Stimulated activated CD4-positive, alpha-beta T cell treated with anti-CD3 and anti-CD28 coated beads, Interleukin-2, amount 100 ng/mL, for 48 hours (primary cell): Measurements from ENCODE around the gene IDH2.
A peak's percentile ranks its signal among the peaks of the same experiment; 100 is the strongest.
"Not testable (repeated sequence)": the region's sequence is repeated elsewhere in the genome, so short reads cannot be mapped to it uniquely, and the experiment has no call there.

ENCODE experiments used
- DNase-seq, 2 donors: peaks; one replicate each; pipeline ENCODE4 v3.0.0-alpha.2; 2020

The IDH2 gene

DNA sequence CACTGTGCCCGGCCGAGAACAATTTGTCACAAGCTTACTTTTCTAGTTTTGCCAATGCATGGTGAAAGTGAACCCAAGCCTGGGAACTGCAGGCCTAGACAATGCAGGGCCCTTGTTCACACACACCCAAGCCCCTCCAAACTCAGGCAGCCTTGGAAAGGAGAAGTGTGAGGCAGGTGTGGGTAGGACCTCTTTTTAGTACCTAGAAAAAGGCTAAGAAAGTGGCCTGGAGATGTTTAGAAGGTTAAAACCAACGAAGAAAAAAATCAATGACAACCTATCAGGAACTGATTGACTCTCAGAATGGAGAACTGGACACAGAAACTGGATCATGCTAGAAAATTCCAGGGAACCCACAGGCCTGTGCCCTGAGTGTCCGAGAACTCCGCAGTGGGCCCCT lies 18.8 kb downstream of the IDH2 start:
- DNase-seq: no peak

DNA sequence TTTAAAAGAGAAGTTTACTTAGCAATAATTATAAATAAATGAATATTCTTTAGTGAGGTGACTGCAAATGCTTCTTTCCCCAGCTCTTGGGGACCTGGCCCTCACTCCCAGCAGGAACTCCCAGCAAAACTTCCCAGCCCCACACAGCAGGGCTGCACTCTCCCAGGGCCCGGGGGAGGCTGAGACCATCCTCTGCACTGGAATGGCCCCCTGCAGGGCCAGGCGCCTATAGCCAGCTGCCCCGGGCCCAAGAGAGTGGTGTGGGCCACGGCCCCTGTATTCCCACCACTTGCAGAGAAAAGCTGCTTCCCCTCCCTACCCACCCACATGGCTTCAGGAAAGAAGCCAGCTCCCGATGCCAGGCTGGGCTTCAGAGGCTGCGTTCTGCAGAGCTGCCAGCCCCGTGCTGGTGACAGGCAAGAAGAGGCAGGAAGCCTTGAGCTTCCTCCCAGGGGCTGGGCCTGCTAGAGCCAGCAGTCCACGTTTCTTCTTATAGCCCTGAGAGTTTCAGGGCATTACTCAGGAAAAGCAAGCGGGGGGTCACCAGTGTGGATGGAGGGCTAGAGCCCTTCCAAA lies 20.0 kb downstream of the IDH2 start:
- no peak for DNase-seq

DNA sequence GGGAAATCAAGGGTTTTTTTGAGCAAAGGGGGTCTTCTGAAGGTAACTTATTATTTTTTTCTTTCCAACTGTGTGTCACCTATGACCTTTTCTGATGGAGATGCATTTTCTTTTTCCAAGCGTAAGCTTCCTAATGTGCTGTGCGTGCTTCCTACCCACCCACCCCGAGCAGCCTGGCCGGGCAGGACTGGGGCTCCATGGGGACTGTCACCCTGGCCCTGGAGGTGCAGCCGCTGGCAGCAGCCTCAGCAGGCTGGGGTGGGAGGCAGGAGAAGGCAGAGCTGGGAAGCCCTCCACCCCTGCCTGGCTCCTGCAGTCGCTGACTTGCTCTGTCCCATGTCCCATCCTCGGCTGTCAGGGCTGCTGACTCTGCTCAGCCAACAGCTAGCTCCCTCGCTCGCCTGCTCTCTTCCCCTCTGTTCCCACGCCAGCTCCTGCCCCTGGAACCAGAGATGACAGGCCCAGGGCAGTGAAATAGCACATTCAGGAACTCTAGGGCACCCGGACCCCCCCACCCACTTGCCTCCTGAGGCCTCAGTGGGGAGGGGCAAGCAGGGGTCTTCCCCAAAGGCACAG lies 21.4 kb downstream of the IDH2 start:
- DNase-seq: no peak

DNA sequence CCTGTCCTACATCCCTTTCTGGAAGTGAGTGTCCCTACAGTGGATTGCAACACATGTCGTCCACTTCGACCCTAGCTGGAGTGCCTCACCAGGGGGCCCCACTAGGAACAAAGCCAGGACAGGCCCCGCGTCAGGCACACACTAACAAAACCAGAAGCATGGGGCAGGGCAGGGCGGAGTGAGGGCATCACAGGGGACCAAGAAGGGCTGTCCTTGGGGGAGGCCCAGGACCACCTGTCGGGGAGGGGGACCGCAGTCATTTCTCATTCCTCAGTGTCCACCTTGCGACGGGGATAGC lies 21.9 kb downstream of the IDH2 start:
- DNase-seq: no peak

DNA sequence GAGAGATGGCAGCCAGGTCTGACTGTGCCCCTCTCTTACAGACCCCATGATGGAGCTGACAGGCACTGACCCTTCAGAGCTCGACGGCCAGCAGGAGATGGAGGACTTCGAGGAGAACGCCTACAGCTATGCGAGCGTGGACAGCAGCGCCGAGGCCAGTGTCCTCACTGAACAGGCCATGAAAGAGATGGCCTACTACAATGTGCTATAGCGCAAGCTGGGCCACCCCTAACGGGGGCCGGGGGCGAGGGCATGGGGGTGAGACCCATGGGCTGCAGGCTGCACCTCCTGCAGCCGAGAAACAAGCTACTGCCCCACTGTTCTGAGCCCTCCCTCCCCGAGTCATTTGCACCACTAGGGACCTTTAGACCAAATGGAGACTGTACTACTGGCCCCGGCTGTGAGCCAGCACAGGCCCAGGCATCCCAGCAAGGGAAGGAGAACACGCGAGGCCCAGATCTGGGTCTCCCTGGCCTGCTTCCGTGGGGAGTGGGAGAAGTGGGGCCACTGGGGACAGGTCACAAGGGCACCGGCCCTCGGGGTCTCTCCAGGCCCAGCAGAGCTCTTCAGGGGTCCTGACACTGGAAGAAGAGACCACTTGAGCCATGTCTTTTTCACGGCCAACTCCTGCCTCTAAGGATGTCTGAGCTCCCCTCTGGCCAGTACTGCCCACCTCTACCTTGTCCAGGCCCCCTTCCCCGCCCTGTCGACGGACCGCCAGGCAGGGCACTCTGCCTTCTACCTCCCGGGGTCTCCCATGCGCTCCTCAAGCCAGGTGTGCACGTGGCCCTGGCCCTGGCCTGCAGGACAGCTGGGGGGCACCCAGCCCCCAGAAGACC lies 22.4 kb downstream of the IDH2 start:
- no peak for DNase-seq

DNA sequence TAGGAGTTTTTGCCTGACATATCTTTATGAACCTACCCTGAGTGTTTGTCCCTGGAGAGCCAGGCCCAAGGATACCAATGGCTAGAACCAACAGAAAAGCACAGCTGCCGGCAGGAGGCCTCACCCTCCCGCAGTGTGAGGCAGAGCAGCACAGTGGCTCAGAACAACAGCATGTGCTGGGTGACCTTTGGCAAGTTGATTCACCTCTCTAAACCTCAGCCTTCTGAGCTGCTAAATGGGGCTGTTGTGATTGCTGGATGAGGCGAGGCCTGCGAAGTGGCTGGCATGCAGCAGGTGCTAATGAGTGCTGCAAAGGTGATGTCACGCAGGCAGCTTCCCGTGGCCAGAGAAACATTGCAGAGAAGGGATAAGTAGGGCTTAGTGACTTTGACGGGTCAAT lies 23.3 kb downstream of the IDH2 start:
- no peak for DNase-seq

DNA sequence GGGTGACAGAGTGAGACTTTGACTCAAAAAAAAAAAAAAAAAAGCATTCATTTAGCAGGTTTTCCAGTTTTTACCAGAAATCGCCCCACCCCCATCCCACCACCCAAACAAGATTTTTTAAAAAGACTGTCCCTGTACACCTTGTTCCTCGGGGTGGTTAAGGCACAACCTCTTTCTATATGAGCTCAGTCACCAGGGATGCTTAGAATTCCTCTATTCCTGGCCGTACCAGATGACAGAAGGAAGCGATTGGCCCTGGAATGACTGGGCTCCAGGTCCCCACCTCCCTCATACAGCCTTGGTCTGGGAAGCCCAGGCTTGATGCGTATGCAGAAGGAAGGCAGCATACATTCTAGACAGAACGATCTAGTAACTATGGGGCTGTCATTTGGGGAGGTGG lies 25.6 kb downstream of the IDH2 start:
- no peak for DNase-seq

DNA sequence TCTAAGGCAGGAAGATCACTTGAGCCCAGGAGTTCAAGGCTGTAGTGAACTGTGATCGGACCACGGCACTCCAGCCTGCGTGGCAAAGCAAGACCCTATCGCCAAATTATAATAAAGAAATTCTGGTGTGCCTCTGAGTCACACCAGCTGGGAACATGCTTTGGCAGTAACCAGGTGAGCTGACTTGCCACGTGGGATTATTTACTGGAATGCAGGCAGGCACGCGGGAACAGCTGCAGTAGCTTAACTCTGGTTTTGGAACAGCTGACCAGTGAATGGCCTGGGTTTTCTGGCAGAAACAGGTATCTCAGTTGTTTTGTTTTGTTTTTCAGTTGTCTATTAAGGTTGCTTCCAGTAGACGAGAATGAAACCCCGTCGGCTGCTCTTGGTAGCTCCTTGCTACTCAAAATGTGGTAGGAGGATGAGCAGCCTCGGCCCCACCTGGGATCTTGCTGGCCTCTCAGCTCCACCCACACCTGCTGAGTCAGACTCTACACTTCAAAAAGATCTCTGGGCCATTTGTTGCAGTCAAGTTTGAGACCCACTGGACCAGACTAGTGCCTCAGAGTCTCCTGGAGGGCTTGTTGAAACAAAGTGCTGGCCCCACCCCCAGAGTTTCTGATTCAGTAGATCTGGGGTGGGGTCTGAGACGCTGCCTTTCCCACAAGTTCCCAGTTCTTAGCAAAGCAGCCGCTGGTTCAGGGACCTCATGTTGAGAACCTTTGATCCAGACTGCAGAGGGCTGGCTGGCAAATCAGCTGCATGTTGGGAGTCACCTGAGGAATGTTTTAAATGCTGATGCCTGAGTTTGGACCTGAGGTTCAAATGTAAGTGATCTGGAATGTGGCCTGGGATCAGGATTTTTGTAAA lies 26.6 kb downstream of the IDH2 start:
- DNase-seq: no peak

DNA sequence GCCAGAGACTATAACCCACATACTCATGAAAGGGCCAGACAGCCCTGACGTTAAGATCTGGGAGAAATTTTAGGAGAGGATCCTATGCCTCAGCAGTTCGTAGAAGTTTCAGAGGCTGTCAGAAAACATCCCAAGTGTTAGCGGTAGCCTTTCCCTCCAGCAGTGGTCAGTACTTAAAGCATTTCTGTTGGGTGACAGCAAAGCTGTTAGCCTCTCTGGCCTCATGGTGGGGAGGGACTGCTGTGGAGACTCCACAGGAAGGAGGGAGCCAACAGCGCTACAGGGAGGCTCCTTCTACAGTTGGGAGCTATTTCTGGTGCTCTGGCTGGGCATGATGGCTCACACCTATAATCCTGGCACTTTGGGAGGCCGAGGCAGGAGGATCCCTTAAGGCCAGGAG lies 27.4 kb downstream of the IDH2 start:
- no peak for DNase-seq

DNA sequence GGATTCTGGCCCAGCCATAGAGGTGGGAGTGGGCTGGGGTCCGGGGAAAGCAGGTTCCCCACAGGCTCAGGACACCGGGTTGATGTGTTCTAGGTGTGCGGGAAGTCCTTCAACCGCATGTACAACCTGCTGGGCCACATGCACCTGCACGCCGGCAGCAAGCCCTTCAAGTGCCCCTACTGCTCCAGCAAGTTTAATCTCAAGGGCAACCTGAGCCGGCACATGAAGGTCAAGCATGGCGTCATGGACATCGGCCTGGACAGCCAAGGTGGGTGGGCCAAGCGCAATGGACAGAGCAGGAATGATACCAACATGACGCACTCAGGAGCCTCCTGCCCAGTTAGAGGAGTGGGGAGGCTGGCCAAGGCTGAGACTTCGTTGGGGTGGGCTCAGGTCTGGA lies 28.2 kb downstream of the IDH2 start:
- DNase-seq: no peak

DNA sequence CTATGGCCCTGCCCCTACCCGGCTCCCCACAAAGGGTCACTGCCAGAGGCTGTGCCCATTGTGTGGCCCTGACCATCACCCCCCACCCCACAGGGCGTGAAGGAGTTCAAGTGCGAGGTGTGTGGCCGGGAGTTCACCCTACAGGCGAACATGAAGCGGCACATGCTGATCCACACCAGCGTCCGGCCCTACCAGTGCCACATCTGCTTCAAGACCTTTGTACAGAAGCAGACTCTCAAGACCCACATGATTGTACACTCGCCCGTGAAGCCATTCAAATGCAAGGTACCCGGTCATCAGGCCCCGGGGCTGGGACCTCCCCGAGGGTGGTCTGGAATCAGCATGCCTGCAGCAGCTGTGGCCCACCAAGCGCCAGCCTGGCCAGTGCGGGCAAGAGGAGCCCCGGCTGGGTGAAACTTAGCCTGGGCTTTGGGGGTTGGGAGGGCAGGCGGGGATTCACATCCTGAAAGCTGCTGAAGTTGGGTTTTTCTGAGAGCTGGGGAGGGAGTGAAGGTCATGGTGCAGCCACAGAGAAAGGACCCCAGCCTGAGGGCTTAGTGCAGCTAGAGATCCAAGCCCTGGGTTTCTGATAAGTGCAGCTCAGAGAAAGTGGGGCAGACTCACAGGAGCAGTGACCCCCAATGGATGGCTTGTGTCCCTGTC lies 29.2 kb downstream of the IDH2 start:
- no peak for DNase-seq

DNA sequence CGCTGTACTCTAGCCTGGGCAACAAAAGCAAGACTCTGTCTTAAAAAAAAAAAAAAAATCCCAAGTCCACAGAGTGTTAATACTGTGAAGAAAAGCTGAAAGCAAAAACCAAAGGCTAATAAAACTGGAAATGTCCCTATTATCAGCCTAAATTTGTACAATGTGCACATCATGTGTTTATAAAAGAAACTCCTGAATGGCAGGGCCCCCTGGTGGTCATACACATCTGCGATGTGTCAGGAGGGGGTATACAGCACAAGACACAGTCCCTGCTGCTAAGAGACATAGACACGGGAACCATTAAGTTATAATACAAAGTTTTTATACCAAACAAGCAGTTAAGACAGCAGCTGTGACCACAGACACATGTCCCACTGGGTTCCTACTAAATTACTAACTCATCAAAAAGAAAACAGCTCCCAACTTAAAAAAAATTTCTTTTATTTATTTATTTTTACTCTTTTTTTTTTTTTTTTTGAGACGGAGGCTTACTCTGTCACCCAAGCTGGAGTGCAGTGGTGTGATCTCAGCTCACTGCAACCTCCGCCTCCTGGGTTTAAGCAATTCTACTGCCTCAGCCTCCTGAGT lies 31.0 kb downstream of the IDH2 start:
- peak; percentile 68 to 69 for DNase-seq

DNA sequence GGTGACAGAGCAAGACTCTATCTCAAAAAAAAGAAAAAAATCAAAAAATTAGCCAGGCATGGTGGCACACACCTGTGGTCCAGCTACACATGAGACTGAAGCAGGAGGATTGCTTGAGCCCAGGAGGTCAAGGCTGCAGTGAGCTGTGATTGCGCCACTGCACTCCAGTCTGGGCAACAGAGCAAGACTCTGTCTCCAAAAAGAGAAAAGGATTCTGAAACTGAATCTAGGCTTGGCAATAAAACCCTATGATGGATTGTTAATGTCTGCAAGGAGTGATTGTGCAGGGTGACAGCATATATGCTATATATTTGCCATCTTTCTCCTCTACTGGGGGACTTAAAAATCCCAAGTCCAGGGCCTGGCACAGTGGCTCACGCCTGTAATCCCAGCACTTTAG lies 31.6 kb downstream of the IDH2 start:
- not testable (repeated sequence) for DNase-seq

DNA sequence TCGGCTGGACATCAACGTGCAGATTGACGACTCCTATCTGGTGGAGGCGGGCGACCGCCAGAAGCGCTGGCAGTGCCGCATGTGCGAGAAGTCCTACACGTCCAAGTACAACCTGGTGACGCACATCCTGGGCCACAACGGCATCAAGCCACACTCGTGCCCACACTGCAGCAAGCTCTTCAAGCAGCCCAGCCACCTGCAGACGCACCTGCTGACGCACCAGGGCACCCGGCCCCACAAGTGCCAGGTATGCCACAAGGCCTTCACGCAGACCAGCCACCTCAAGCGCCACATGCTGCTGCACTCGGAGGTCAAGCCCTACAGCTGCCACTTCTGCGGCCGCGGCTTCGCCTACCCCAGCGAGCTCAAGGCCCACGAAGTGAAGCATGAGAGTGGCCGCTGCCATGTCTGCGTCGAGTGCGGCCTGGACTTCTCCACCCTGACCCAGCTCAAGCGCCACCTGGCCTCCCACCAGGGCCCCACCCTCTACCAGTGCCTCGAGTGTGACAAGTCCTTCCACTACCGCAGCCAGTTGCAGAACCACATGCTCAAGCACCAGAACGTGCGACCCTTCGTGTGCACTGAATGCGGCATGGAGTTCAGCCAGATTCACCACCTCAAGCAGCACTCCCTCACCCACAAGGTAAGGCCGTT lies 34.2 kb downstream of the IDH2 start:
- no peak for DNase-seq

DNA sequence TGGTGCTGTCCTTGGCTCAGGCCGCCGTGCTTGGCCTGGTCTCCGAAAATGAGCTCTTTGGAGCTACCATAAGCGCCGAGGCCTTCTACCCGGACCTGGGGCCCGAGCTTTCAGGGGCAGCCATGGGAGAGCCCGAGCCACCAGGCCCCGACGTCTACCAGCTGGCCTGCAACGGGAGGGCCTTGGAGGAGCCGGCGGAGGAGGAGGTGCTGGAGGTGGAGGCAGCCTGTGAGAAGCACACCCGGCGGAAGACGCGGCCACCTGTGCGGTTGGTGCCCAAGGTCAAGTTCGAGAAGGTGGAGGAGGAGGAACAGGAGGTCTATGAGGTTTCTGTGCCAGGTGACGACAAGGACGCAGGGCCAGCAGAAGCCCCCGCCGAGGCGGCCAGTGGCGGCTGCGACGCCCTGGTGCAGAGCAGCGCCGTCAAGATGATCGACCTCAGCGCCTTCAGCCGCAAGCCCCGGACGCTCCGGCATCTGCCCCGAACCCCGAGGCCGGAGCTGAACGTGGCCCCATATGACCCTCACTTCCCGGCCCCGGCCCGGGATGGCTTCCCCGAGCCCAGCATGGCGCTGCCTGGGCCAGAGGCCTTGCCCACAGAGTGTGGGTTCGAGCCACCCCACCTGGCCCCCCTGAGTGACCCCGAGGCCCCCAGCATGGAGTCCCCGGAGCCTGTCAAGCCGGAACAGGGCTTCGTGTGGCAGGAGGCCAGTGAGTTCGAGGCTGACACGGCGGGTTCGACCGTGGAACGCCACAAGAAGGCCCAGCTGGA lies 34.9 kb downstream of the IDH2 start:
- no peak for DNase-seq

DNA sequence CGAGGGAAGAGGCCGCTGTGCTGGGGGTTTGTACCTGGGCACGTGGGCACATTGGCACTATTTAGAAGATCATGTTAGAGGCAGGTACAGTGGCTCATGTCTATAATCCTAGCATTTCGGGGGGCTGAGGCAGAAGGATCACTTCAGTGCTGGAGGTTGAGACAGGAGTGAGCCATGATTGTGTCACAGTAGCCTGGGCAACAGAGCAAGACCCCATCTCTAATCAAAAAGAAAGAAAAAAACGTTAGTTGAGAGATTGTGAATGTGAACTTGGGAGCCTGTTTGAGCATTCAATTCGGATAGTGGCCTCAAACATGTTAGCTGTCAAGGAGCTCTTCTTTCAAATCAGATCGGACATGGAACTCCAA lies 36.6 kb downstream of the IDH2 start:
- no peak for DNase-seq

DNA sequence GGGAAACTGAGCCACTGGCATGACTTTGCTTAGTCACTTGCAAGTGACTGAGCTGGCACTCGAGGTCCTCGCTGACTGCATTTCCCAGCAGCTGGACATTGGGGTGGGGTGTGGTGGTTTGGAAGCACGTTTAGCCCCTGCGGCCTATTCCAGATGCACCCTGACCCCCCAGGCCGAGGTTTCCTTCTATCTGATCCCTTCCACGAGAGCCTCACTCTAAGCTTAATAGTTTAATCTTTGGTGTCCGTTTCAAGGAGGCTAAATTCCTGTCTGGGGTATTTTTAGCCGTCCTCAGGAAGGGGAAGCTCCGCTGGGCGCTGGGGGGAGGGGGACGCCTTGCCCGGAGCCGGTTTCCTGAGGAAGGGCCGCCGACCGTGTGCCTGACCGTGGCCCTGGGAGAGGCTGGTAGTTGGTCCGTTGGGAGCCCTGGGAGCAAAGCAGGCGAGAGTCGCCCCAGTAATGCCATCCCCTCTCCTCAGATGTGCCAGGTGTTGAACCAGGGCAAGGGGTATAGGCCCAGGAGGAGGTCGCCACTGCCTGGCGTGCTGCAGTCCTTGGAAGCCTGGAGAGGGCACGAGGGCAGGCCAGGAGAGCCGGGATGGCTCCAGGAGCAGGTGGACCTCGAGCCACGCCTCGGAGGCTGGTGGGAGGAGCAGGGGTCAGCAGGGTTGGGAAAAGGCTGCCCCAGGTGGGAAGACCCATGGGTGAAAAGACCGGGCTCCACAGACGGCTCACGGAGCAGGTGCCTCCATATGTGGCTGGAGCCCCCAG lies 37.2 kb downstream of the IDH2 start:
- DNase-seq: no peak

DNA sequence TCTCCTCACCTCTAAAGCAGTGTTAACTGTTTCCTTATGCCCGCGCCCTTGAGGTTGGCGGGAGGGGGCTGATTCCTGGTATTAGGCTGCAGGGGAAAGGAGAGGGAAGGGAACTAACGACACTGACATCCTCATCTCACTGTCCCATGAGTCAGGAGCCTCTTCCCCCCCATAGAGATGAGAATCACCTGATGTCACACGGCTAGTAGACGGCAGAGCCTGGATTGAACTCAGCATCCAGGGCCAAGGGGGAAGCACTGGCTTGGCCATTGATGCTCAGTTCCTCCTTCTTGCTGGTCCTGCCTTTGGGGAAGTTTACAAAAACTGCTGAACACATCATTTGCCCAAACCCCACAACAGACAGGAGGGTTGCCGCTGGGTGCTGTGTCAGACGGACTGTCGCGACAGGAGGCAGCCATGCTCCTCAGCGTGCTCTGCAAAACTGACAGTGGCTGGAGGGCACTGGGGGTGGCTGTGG lies 38.5 kb downstream of the IDH2 start:
- no peak for DNase-seq

DNA sequence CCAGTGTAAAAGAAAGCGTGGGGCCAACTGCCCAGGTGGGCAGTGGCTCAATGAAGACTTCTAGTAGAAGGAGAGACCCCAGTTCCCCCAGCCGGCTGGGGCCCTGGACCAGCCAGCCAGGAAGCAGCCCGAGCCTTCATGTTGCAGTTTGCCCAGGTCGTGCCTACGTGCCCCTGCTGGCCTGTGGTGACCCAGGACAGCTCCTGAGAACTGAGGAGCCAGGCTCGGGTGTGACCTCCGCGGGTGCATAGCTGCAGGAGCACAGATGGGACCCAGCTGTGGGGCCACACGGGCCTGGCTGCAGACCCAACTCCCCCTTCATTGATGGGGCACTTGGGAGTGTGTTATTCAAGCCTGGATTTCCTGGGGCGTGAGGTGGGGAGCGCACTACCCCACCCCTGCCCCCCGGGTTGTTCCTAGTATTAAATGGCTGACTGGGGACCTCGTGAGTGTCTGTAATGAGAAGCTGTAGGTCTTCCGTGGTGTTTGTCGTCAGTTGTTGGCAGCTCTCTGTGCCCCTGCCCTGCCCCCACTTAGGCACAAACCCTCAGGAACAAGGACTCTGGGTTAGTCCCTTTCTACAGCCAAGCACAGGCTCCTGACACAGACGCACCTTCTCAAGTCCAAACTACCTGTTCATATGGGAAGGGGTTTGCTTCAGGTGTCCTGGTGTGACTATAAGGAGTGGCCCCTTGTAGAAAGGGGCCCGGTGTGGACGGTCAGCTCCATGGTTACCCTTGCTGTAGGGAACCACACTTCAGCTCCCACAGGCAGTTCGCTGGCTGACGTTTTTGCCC lies 39.1 kb downstream of the IDH2 start:
- no peak for DNase-seq
